B cell (primary cell): ENCODE results near the gene SIPA1L3. TPM values are rescaled to one million over a fixed set of nuclear protein-coding genes. Genes with fewer than 3 reads are reported as not detected.

Source experiments
- ATAC-seq: fragments of 200-7000 bp; cut with Tn5 transposase; one replicate; pipeline ENCODE4 v1.10.0; 2021; ENCODE audit warnings: low read depth, mild to moderate bottlenecking, moderate number of reproducible peaks, moderate library complexity
- CTCF ChIA-PET: fragments of 350-600 bp; sonication (Branson Sonifier 250); formaldehyde crosslinking; loops from one replicate; lab custom pipeline; 2021; ENCODE audit warnings: antibody characterized with exemption, inconsistent platforms; lab: Charles Lee
- POLR2A ChIA-PET: fragments of 350-600 bp; sonication (Branson Sonifier 250); formaldehyde crosslinking; loops from one replicate; lab custom pipeline; 2021; ENCODE audit warnings: antibody characterized with exemption; lab: Charles Lee
- DNase-seq: peaks from one replicate; pipeline ENCODE4 v3.0.0; 2013
- H2AFZ ChIP-seq: 2 replicates; pipeline ENCODE4 v1.6.1; 2012; ENCODE audit warnings: mild to moderate bottlenecking, low read depth, low read length; ENCODE audit not compliant: insufficient read depth, poor library complexity, severe bottlenecking
- H3K27ac ChIP-seq, 2 donors: 1 replicate in 1 of 2; 2 replicates in 1 of 2; pipeline ENCODE4 v1.5.1; 2012 to 2013; ENCODE audit warnings: low read length in 2 of 2, mild to moderate bottlenecking in 2 of 2, moderate library complexity in 1 of 2
- H3K27me3 ChIP-seq, 4 experiments: fragments of 200-600 bp in 1 of 4; sonication (generic) in 1 of 4; replicated peaks in 1 of 4; 1 replicate in 2 of 4; 2 replicates in 2 of 4; pipeline versions ENCODE4 v1.6.1 to v1.7.0; 2013 to 2016; ENCODE audit warnings: low read length in 3 of 4, mild to moderate bottlenecking in 2 of 4, mixed read lengths in 1 of 4, moderate library complexity in 1 of 4; ENCODE audit not compliant: insufficient read depth in 4 of 4, control insufficient read depth in 3 of 4; ENCODE audit errors: control extremely low read depth in 1 of 4
- H3K36me3 ChIP-seq, 2 experiments: replicated peaks in 1 of 2; 1 replicate in 1 of 2; 2 replicates in 1 of 2; pipeline versions ENCODE4 v1.6.1 to v1.7.1; 2013; ENCODE audit warnings: low read length in 1 of 2; ENCODE audit not compliant: insufficient read depth in 2 of 2, control insufficient read depth in 1 of 2; ENCODE audit errors: control extremely low read depth in 1 of 2, extremely low read depth in 1 of 2
- H3K4me1 ChIP-seq, 2 donors: fragments of 200-600 bp in 1 of 2; sonication (generic) in 1 of 2; 1 replicate in 1 of 2; 2 replicates in 1 of 2; pipeline versions ENCODE4 v1.5.1 to v1.6.1; 2013 to 2017; ENCODE audit warnings: low read length in 2 of 2; ENCODE audit not compliant: control insufficient read depth in 2 of 2, insufficient read depth in 2 of 2
- H3K4me2 ChIP-seq: replicated peaks from 2 replicates; pipeline ENCODE3; 2012; ENCODE audit warnings: mild to moderate bottlenecking, low read depth, low read length; ENCODE audit not compliant: poor library complexity, severe bottlenecking
- H3K4me3 ChIP-seq, 5 experiments: fragments of 200-600 bp in 1 of 5; sonication (generic) in 1 of 5; 1 replicate in 3 of 5; 2 replicates in 2 of 5; pipeline versions ENCODE4 v1.5.1 to v1.7.0; 2011 to 2016; ENCODE audit warnings: low read length in 4 of 5, mild to moderate bottlenecking in 4 of 5, low read depth in 2 of 5, control low read depth in 1 of 5, moderate library complexity in 1 of 5; ENCODE audit not compliant: insufficient read depth in 1 of 5; ENCODE audit errors: control extremely low read depth in 1 of 5, extremely low read depth in 1 of 5
- H3K79me2 ChIP-seq: fragments of 200-600 bp; sonication (generic); one replicate; pipeline ENCODE4 v1.6.0; 2016; ENCODE audit warnings: low read length; ENCODE audit not compliant: control insufficient read depth, insufficient read depth
- H3K9ac ChIP-seq: fragments of 200-600 bp; sonication (generic); 2 replicates; pipeline ENCODE4 v1.6.1; 2017; ENCODE audit warnings: mild to moderate bottlenecking, low read length, moderate library complexity
- H3K9me3 ChIP-seq, 3 donors: one replicate each; pipeline versions ENCODE4 v1.6.1 to v1.7.1; 2013; ENCODE audit warnings: low read length in 2 of 3; ENCODE audit not compliant: control insufficient read depth in 2 of 3, insufficient read depth in 1 of 3; ENCODE audit errors: control extremely low read depth in 1 of 3
- H4K20me1 ChIP-seq: 2 replicates; pipeline ENCODE4 v1.6.0; 2012; ENCODE audit warnings: mild to moderate bottlenecking, low read length; ENCODE audit not compliant: insufficient read depth, control insufficient read depth, poor library complexity, severe bottlenecking
- H3K27ac Mint-ChIP-seq: one replicate; pipeline ENCODE4 v1.8.0; 2021; ENCODE audit warnings: mixed read lengths
- H3K27me3 Mint-ChIP-seq: one replicate; pipeline ENCODE4 v1.8.0; 2021; ENCODE audit warnings: mixed read lengths
- H3K4me1 Mint-ChIP-seq: one replicate; pipeline ENCODE4 v1.8.0; 2021; ENCODE audit warnings: mixed read lengths
- H3K4me3 Mint-ChIP-seq: one replicate; pipeline ENCODE4 v1.8.0; 2021; ENCODE audit warnings: mixed read lengths
- H3K9me3 Mint-ChIP-seq: one replicate; pipeline ENCODE4 v1.8.0; 2022; ENCODE audit warnings: mixed read lengths; ENCODE audit not compliant: insufficient read depth
- EZH2 ChIP-seq: IDR thresholded peaks from 2 replicates; pipeline ENCODE4 v1.6.1; 2012; ENCODE audit warnings: borderline replicate concordance, low read depth, mild to moderate bottlenecking, moderate library complexity, low read length; ENCODE audit not compliant: insufficient read depth, poor library complexity, severe bottlenecking
- WGBS: methylation state at CpG from one replicate; pipeline ENCODE4 v1.1.5; 2013; ENCODE audit warnings: missing lambda C conversion rate; ENCODE audit not compliant: insufficient coverage; 5-methylcytosine and 5-hydroxymethylcytosine counted together
- intact Hi-C: fragments of 100-400 bp; cut with micrococcal nuclease; formaldehyde crosslinking; loops from one replicate; pipeline ENCODE4 v1.10.0; 2022
- polyA plus RNA-seq: library from polyadenylated mRNA; depleted of rRNA; stranded (reverse); fragments of >200 nt; gene quantifications from 2 replicates; pipeline ENCODE4 v1.2.3, GENCODE V29; 2012
- total RNA-seq, 2 donors: library from RNA; stranded (reverse); fragments of 120-200 nt in 1 of 2; gene quantifications; 1 replicate in 1 of 2; 2 replicates in 1 of 2; pipeline versions ENCODE4 v1.2.3 to v1.2.4, GENCODE V29; 2013 to 2022
- TF ChIP-seq, protein P1 (sequence below): fragments of 200-600 bp; IDR thresholded peaks from one replicate; pipeline ENCODE4 v1.8.0; 2022; ENCODE audit warnings: antibody characterized with exemption, mild to moderate bottlenecking

SIPA1L3 gene
- total and polyA plus RNA-seq, 2 donors (not counting 1 experiment from before 2014, with no cell fraction given), result 48.3 to 295 TPM

DNA sequence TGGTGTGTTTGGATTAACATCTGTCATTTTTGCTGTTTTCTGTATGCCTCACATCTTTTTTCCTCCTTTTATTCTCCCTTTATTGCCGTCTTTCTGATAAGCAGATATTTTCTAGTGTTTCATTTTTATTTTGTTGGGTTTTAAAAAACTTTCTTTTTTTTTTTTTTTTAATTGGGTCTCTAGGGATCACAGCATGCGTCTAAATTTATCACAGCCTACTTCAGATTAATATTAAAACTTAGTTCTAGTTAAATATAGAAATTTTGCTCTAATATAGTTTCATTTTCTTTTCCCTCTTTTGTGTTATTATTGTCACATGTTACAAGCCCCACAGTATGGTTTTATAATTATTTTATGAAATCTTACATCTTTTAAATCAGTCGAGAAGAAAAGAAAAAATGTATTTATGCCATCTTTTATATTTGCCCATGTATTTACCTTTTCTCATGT is 52.7 kb downstream of the SIPA1L3 start:
- no peaks in the 10 kb centered on the region for H4K20me1 ChIP-seq
- no peaks in the 10 kb centered on the region for H3K27me3 Mint-ChIP-seq

DNA sequence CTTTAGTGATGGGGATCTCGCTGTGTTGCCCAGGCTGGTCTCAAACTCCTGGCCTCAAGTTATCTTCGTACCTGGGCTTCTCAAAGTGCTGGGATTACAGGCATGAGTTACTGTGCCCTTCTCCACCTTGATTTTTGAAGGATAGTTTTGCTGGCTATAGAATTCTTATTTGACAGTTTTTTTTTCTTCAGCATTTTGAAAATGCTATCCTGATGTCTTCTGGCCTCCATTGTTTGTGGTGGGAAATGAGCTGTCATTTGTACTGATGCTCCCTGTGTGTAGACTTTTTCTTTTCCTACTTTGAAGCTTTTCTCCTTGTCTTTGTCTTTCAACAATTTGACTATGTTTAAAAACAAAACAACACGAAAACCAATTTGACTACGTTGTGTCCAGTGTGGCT is 54.2 kb downstream of the SIPA1L3 start:
- peaks cover 71 to 79% of the 10 kb centered on the region in 2 donors for H3K4me1 ChIP-seq
- H3K4me2 ChIP-seq, result no peak overlapping the region
- H3K79me2 ChIP-seq, result peaks cover 96% of the 10 kb centered on the region
- H3K9me3 ChIP-seq, result peaks cover 0 to 21% (median 5%) of the 10 kb centered on the region in 3 donors
- TF ChIP-seq, protein P1, sequence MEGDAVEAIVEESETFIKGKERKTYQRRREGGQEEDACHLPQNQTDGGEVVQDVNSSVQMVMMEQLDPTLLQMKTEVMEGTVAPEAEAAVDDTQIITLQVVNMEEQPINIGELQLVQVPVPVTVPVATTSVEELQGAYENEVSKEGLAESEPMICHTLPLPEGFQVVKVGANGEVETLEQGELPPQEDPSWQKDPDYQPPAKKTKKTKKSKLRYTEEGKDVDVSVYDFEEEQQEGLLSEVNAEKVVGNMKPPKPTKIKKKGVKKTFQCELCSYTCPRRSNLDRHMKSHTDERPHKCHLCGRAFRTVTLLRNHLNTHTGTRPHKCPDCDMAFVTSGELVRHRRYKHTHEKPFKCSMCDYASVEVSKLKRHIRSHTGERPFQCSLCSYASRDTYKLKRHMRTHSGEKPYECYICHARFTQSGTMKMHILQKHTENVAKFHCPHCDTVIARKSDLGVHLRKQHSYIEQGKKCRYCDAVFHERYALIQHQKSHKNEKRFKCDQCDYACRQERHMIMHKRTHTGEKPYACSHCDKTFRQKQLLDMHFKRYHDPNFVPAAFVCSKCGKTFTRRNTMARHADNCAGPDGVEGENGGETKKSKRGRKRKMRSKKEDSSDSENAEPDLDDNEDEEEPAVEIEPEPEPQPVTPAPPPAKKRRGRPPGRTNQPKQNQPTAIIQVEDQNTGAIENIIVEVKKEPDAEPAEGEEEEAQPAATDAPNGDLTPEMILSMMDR, result no peak
- TF ChIP-seq EZH2, result no peak
- H3K36me3 ChIP-seq, result peaks cover 0 to under 1% of the 10 kb centered on the region in 2 experiments
- no peak overlapping the region for H3K9ac ChIP-seq
- DNase-seq (no peak), ATAC-seq (no peak)
- Mint-ChIP-seq H3K4me3 (peak overlapping the region; percentile 72), H3K27ac (peak overlapping the region; percentile 88), H3K4me1 (peaks cover 64% of the 10 kb centered on the region), H3K27me3 (no peaks in the 10 kb centered on the region), H3K9me3 (peaks cover 6% of the 10 kb centered on the region)
- ChIA-PET CTCF (interaction anchor here (0.9 to 1.3 kb wide), 2 partner anchors 14 to 17 kb away, joined by 4 to 5 read pairs; no protein-coding TSS in a partner anchor), POLR2A (interaction anchor here (0.7 to 1.1 kb wide), 2 partner anchors 15 to 88 kb away, joined by 3 to 6 read pairs; no protein-coding TSS in a partner anchor)
- no peaks in the 10 kb centered on the region for H4K20me1 ChIP-seq
- WGBS, result 100% methylated on average over 2 of the region's 4 CpGs
- no peak overlapping the region for H3K4me3 ChIP-seq
- no peak overlapping the region for H2AFZ ChIP-seq
- no peaks in the 10 kb centered on the region for H3K27me3 ChIP-seq
- H3K27ac ChIP-seq, result peak overlapping the region; percentile 69 to 77
- intact Hi-C loops, result loop anchor here (5.0 kb wide), 2 partner anchors 46 to 86 kb away; no protein-coding TSS in a partner anchor

More for the DNA sequence above, 52.7 kb downstream of the SIPA1L3 start:
- peaks cover 75 to 86% of the 10 kb centered on the region in 2 donors for H3K4me1 ChIP-seq
- TF ChIP-seq, protein P1, result no peak
- TF ChIP-seq EZH2, result no peak
- H2AFZ ChIP-seq, result peak overlapping the region; percentile 18
- H3K9ac ChIP-seq, result peak overlapping the region; percentile 54
- no peaks in the 10 kb centered on the region for H3K36me3 ChIP-seq
- H3K79me2 ChIP-seq, result peaks cover 96% of the 10 kb centered on the region
- ChIA-PET CTCF (interaction anchor here (0.6 to 1.5 kb wide), 3 partner anchors 36 to 185 kb away, joined by 3 to 4 read pairs (median 3); partner anchors contain the start of gene SIPA1L3), POLR2A (interaction anchor here (0.8 to 1.1 kb wide), 2 partner anchors 17 to 27 kb away, joined by 3 read pairs; no protein-coding TSS in a partner anchor)
- intact Hi-C loops, result loop anchor here (2.0 to 5.0 kb wide), 3 partner anchors 31 to 88 kb away; no protein-coding TSS in a partner anchor
- WGBS, result no CpG with 5 or more reads among the region's 3 CpGs
- Mint-ChIP-seq H3K9me3 (peaks cover 6% of the 10 kb centered on the region), H3K4me3 (peak overlapping the region; percentile 73), H3K27ac (peak overlapping the region; percentile 79), H3K4me1 (peaks cover 67% of the 10 kb centered on the region)
- H3K4me3 ChIP-seq, result peak overlapping the region in 4 of 5 experiments; percentile 2 to 62 (median 30)
- DNase-seq (peak; percentile 34), ATAC-seq (peak; percentile 56)
- no peaks in the 10 kb centered on the region for H3K27me3 ChIP-seq
- peak overlapping the region; percentile 71 for H3K4me2 ChIP-seq
- peak overlapping the region; percentile 69 to 77 for H3K27ac ChIP-seq
- peaks cover 0 to 21% (median 5%) of the 10 kb centered on the region in 3 donors for H3K9me3 ChIP-seq
